K562 (cell line): ENCODE measurements around the gene MRM3. TPM values are rescaled to one million over a fixed set of nuclear protein-coding genes. Genes with fewer than 3 reads are reported as not detected.
"Not testable (repeated sequence)": the region's sequence is repeated elsewhere in the genome, so short reads cannot be mapped to it uniquely, and the experiment has no call there.

ENCODE experiments used
- ATAC-seq: fragments of 200-7000 bp; cut with Tn5 transposase; 3 replicates; pipeline ENCODE4 v1.9.1; 2020; ENCODE audit warnings: moderate library complexity
- BruUV-seq: library from RNA; stranded (reverse); fragments of 400-500 nt; replicated peaks from 2 replicates; lab custom pipeline; 2021; lab: Mats Ljungman, UMichigan
- CTCF ChIA-PET: fragments of 300-600 bp; formaldehyde crosslinking; extraction: SDS; loops from one replicate; lab custom pipeline; 2021; ENCODE audit warnings: low intra/inter-chr PET ratio; lab: Yijun Ruan, JAX
- POLR2A ChIA-PET: fragments of 300-600, 350-650 bp; sonication (Branson Sonifier 250); formaldehyde crosslinking; extraction: SDS; loops from one replicate; lab custom pipeline; 2021; ENCODE audit warnings: antibody characterized with exemption, inconsistent platforms; lab: Yijun Ruan, JAX
- DNase-seq, 4 experiments: peaks; one replicate each; pipeline versions ENCODE4 v3.0.0 to v3.0.0-alpha.2; 2011 to 2018; ENCODE audit warnings: low spot score in 3 of 4, mixed read lengths in 3 of 4; ENCODE audit errors: extremely low read depth in 1 of 4
- FAIRE-seq: peaks from 2 replicates; lab custom pipeline; 2011; peaks lifted over from hg19 to GRCh38; lab: Jason Lieb, UNC
- H2AFZ ChIP-seq: 2 replicates; pipeline ENCODE4 v1.6.0; 2011; ENCODE audit warnings: low read depth, low read length, control low read depth, inconsistent platforms
- H3K27ac ChIP-seq: fragments of 200-600 bp; 3 replicates; pipeline ENCODE4 v1.8.0; 2011; ENCODE audit warnings: low read depth, mild to moderate bottlenecking, control low read depth, inconsistent platforms, low read length, moderate library complexity, mixed read lengths; ENCODE audit errors: extremely low read depth
- H3K27me3 ChIP-seq, 2 experiments: fragments of 300-600 bp in 1 of 2; 2 replicates in 1 of 2; 3 replicates in 1 of 2; pipeline versions ENCODE4 v1.6.0 to v1.8.0; 2011; ENCODE audit warnings: inconsistent platforms in 2 of 2, low read length in 2 of 2, mild to moderate bottlenecking in 1 of 2, mixed read lengths in 1 of 2, moderate library complexity in 1 of 2; ENCODE audit not compliant: control insufficient read depth in 2 of 2, insufficient read depth in 2 of 2
- H3K36me3 ChIP-seq: fragments of 300-600 bp; 3 replicates; pipeline ENCODE4 v1.8.0; 2011; ENCODE audit warnings: mild to moderate bottlenecking, low read length, inconsistent platforms; ENCODE audit not compliant: control insufficient read depth, insufficient read depth
- H3K4me1 ChIP-seq, 2 experiments: fragments of 200-600 bp in 1 of 2; replicated peaks in 1 of 2; 2 replicates in 1 of 2; 3 replicates in 1 of 2; pipeline versions ENCODE4 v1.5.1 to v1.8.0; 2011; ENCODE audit warnings: inconsistent platforms in 2 of 2, low read length in 2 of 2, mild to moderate bottlenecking in 1 of 2, mixed read lengths in 1 of 2, moderate library complexity in 1 of 2; ENCODE audit not compliant: control insufficient read depth in 2 of 2, insufficient read depth in 2 of 2
- H3K4me2 ChIP-seq: 2 replicates; pipeline ENCODE4 v1.6.1; 2011; ENCODE audit warnings: low read length, control low read depth, inconsistent platforms, mixed read lengths; ENCODE audit not compliant: insufficient read depth
- H3K4me3 ChIP-seq: fragments of 200-600 bp; sonication (generic), shearing (Covaris generic); 2 replicates; pipeline ENCODE4 v1.5.1; 2016; ENCODE audit warnings: control low read depth, inconsistent platforms
- H3K79me2 ChIP-seq: fragments of 200-600 bp; 3 replicates; pipeline ENCODE4 v1.8.0; 2011; ENCODE audit warnings: low read length, inconsistent platforms; ENCODE audit not compliant: control insufficient read depth, insufficient read depth
- H3K9ac ChIP-seq, 2 experiments: 2 replicates each; pipeline versions ENCODE4 v1.6.0 to v1.6.1; 2011; ENCODE audit warnings: low read depth in 2 of 2, low read length in 2 of 2, control low read depth in 1 of 2, inconsistent platforms in 1 of 2, mild to moderate bottlenecking in 1 of 2, mixed read lengths in 1 of 2; ENCODE audit not compliant: insufficient read depth in 1 of 2
- H3K9me1 ChIP-seq: one replicate; pipeline ENCODE4 v1.6.0; 2011; ENCODE audit warnings: inconsistent platforms, mild to moderate bottlenecking, low read length, moderate library complexity; ENCODE audit not compliant: control insufficient read depth, insufficient read depth
- H3K9me3 ChIP-seq: replicated peaks from 2 replicates; pipeline ENCODE4 v1.5.1; 2011; ENCODE audit warnings: low read depth, low read length, inconsistent platforms; ENCODE audit not compliant: control insufficient read depth, insufficient read depth
- H4K20me1 ChIP-seq: replicated peaks from 2 replicates; pipeline ENCODE4 v1.6.1; 2011; ENCODE audit warnings: low read length, inconsistent platforms, mixed read lengths; ENCODE audit not compliant: control insufficient read depth, insufficient read depth
- EGR1 ChIP-seq: fragments of 450-650 bp; conservative IDR thresholded peaks from 2 replicates; pipeline ENCODE4 v1.6.1; 2017; ENCODE audit warnings: mild to moderate bottlenecking
- JUN ChIP-seq, 2 experiments: sonication (generic) in 1 of 2; formaldehyde crosslinking in 1 of 2; IDR thresholded peaks; 2 replicates each; pipeline versions ENCODE4 v1.6.1 to v1.8.0; 2012 to 2022; ENCODE audit warnings: borderline replicate concordance in 2 of 2, mild to moderate bottlenecking in 2 of 2, improper control_type of control experiment in 1 of 2, low read depth in 1 of 2, low read length in 1 of 2, missing genetic modification reagents in 1 of 2
- TFAM ChIP-seq: fragments of 250-450 bp; sonication (Bioruptor Pico); conservative IDR thresholded peaks from 2 replicates; pipeline ENCODE4 v1.5.0; 2021; ENCODE audit warnings: mild to moderate bottlenecking, moderate library complexity
- ZBED1 ChIP-seq: IDR thresholded peaks from 2 replicates; pipeline ENCODE4 v1.6.1; 2014
- ZNF165 ChIP-seq: fragments of 250-450 bp; sonication (Bioruptor Pico); IDR thresholded peaks from 2 replicates; pipeline ENCODE4 v1.4.0; 2020; ENCODE audit warnings: borderline replicate concordance
- WGBS: fragments of 100-300 bp; shearing (Covaris generic); methylation state at CpG from one replicate; pipeline ENCODE4 v1.1.6; 2016; ENCODE audit warnings: low coverage, mixed read lengths; ENCODE audit not compliant: insufficient coverage; ENCODE audit errors: missing lambda C conversion rate; 5-methylcytosine and 5-hydroxymethylcytosine counted together
- in situ Hi-C: fragments of 300-500 bp; cut with MboI; formaldehyde crosslinking; loops from 4 replicates; pipeline ENCODE4 v1.15.0; 2018; ENCODE audit warnings: inconsistent platforms, mixed read lengths
- intact Hi-C: fragments of 100-400 bp; cut with micrococcal nuclease; formaldehyde crosslinking; loops from 2 replicates; pipeline ENCODE4 v1.14.2; 2022
- polyA plus RNA-seq, 8 experiments: library from polyadenylated mRNA; depleted of rRNA in 4 of 8; stranded (reverse) in 5 of 8; unstranded in 3 of 8; fragments of >200 nt; fragmentation: Nextera tagmentation in 2 of 8; fragmentation: Illumina TruSeq in 1 of 8; extraction: Ambion mirVana in 2 of 8; extraction: Trizol in 1 of 8; gene quantifications; 2 replicates each; pipeline versions ENCODE4 v1.2.1 to v1.2.3, GENCODE V29; 2011 to 2014; ENCODE audit warnings: inconsistent platforms in 1 of 8, missing spikeins in 1 of 8
- total RNA-seq, 7 experiments: library from RNA; depleted of rRNA in 6 of 7; stranded (reverse); fragments of >200 nt in 6 of 7; fragmentation: Illumina TruSeq in 2 of 7; extraction: Trizol in 2 of 7; gene quantifications; 2 replicates each; pipeline versions ENCODE4 v1.2.1 to v1.2.3, GENCODE V29; 2011 to 2021; ENCODE audit warnings: low replicate concordance in 1 of 7

The MRM3 gene
- total and polyA plus RNA-seq, 9 of the 15 experiments (the other 6 are each of a cell fraction or from before 2014, with no cell fraction given) = 2.4 to 24.8 (median 18.3) TPM

- no peaks in the 10 kb centered on the region for H3K79me2 ChIP-seq
- POLR2A ChIA-PET = no interaction called here
- 16% methylated on average over 17 of the region's 21 CpGs for WGBS
- H3K4me1 ChIP-seq = no peaks in the 10 kb centered on the region
- H3K9me1 ChIP-seq = no peaks in the 10 kb centered on the region
- CTCF ChIA-PET = no interaction called here
- H3K4me3 ChIP-seq = no peak overlapping the region
- DNase-seq (no peak), ATAC-seq (no peak), FAIRE-seq (no peak)
- TF ChIP-seq ZNF165 (CRISPR knock-in tag) = no peak
- TF ChIP-seq EGR1 = peak; percentile 26; the same call in 1 of the 2 replicates
- H3K4me2 ChIP-seq = no peak overlapping the region
- no peaks in the 10 kb centered on the region for H3K36me3 ChIP-seq
- intact Hi-C loops (no loop called here), in situ Hi-C loops (no loop called here)
- no peaks in the 10 kb centered on the region for H4K20me1 ChIP-seq
- H3K27ac ChIP-seq = no peak overlapping the region
- no peak overlapping the region for H3K9ac ChIP-seq
- peaks cover 20 to 55% of the 10 kb centered on the region in 2 experiments for H3K27me3 ChIP-seq
- no peaks in the 10 kb centered on the region for H3K9me3 ChIP-seq
- BruUV-seq = no TSS peak
- H2AFZ ChIP-seq = no peak overlapping the region
Observed at GRCh38 chr17:826778-827177, 44.6 kb downstream of the MRM3 start.

- no peaks in the 10 kb centered on the region for H3K36me3 ChIP-seq
- CTCF ChIA-PET = no interaction called here
- TF ChIP-seq JUN (IDR thresholded peaks at IDR 0.05; ENCODE audit: borderline replicate concordance, low read depth, low read length) (no peak), JUN (CRISPR knock-in tag; IDR thresholded peaks at IDR 0.05; ENCODE audit: borderline replicate concordance) (no peak), ZBED1 (no peak), TFAM (CRISPR knock-in tag) (no peak)
- TF ChIP-seq, all 486 proteins: peak for 0
- no peak overlapping the region for H3K4me3 ChIP-seq
- no peak overlapping the region for H3K9ac ChIP-seq
- H3K79me2 ChIP-seq = no peaks in the 10 kb centered on the region
- WGBS = 0% methylated on average over 5 of the region's 5 CpGs
- no peaks in the 10 kb centered on the region for H3K4me1 ChIP-seq
- no peaks in the 10 kb centered on the region for H4K20me1 ChIP-seq
- no peak overlapping the region for H3K27ac ChIP-seq
- intact Hi-C loops = no loop called here
- FAIRE-seq = no peak
- in situ Hi-C loops = no loop called here
- ATAC-seq = no peak
- no peak overlapping the region for H3K4me2 ChIP-seq
- no peak overlapping the region for H2AFZ ChIP-seq
- POLR2A ChIA-PET = no interaction called here
- BruUV-seq = no TSS peak
- DNase-seq = no peak
- peaks cover 20 to 44% of the 10 kb centered on the region in 2 experiments; a peak in 4 of 5 replicates for H3K27me3 ChIP-seq
- H3K9me3 ChIP-seq = no peaks in the 10 kb centered on the region
- no peaks in the 10 kb centered on the region for H3K9me1 ChIP-seq
Observed at GRCh38 chr17:828761-829160, 46.6 kb downstream of the MRM3 start.

- H3K36me3 ChIP-seq, intact Hi-C loops, H3K27ac ChIP-seq, H3K4me1 ChIP-seq, CTCF ChIA-PET, H3K9ac ChIP-seq, POLR2A ChIA-PET, H3K4me3 ChIP-seq, ATAC-seq, BruUV-seq, H2AFZ ChIP-seq, DNase-seq, in situ Hi-C loops, FAIRE-seq, H4K20me1 ChIP-seq, H3K9me3 ChIP-seq, H3K9me1 ChIP-seq, H3K4me2 ChIP-seq, H3K79me2 ChIP-seq: not testable (repeated sequence)
- 0% methylated on average over 3 of the region's 3 CpGs for WGBS
- H3K27me3 ChIP-seq = peaks cover 17 to 41% of the 10 kb centered on the region in 2 experiments; a peak in 4 of 5 replicates
Observed at GRCh38 chr17:829614-830013, 47.5 kb downstream of the MRM3 start.
